A673 (cell line): Measurements from ENCODE around the gene TELO2.

ENCODE experiments used
- CTCF ChIP-seq: fragments of 300-800, 200-600 bp; sonication (generic); conservative IDR thresholded peaks from 2 replicates; pipeline ENCODE4 v1.5.1; 2017; ENCODE audit warnings: low read depth, mild to moderate bottlenecking, antibody characterized with exemption, low read length, moderate library complexity, mixed read lengths
- EZH2 ChIP-seq: fragments of 200-600 bp; sonication (generic); IDR thresholded peaks from 2 replicates; pipeline ENCODE4 v1.6.1; 2017; ENCODE audit warnings: borderline replicate concordance, low read depth, mild to moderate bottlenecking, mixed read lengths, antibody characterized with exemption, low read length; ENCODE audit not compliant: poor library complexity, severe bottlenecking

GRCh38 chr16:1494711-1495110, 1.6 kb downstream of the TELO2 start:
- TF ChIP-seq EZH2 (no peak), CTCF (no peak)
